NCI-H2196 (cell line): ENCODE results near the gene PLAAT4.
"Not testable (repeated sequence)": the region's sequence is repeated elsewhere in the genome, so short reads cannot be mapped to it uniquely, and the experiment has no call there.

Source experiments
- DNase-seq: peaks from one replicate; lab custom pipeline; 2025; ENCODE audit not compliant: unreplicated experiment; lab: John Stamatoyannopoulos, UW

PLAAT4 gene

DNA sequence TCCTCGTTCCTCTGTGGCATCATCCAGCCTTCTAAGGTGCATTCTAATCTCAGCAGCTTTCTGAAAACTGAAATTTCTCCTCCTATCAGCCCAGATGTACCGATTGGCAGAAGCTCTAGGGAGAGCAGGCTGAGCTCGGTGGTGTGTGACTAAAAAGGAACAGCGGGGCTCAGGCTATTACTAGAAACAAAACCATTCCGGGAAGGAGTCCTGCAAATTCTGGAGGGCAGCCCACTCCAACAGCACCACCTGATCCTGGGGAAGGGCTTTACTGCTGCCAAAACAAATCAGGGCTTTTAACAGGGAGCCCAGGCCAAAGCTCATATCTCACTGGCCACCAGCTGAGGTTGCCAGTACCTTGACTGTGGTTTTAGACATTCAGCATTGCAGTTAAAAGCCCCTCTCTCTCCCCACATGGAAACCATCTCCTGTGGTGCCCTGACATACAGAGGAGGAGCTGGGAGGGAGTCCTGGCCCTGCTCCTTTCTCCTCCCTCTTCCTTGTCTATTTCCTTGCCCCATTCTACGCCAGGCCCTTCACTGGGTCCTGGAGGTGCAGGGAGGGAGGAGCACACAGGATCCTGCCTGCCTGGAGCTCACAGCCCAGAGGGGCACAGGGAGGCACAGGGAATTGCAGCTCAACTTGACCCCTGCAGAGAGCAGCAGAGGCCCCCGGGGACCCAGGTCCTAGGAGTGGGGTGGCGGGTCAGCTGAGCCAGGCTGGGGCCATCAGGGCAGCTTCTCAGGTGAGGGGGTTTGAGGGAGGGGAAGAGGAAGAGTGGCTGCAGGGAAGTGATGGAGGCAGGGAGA, 889 bp downstream of the PLAAT4 start:
- peak; percentile 51 for DNase-seq

DNA sequence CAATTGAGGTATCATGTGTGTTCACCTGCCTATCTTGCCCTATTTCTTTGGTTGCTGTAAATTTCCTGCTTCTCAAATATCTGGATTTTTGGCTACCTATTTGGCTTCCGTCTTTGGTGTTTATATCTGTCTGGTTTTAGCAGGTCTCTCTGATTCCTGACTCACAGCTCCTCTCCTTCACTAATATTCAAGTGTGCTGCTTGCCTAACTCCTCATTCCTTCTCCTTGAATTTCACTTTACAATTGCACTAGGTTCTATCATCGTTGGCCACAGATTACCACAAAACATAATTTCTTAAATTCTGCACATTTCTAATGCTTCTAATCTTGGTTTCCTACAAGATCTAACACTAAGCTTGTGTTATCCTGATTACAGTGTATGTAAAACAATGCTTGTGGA, 5.9 kb downstream of the PLAAT4 start:
- DNase-seq: not testable (repeated sequence)

DNA sequence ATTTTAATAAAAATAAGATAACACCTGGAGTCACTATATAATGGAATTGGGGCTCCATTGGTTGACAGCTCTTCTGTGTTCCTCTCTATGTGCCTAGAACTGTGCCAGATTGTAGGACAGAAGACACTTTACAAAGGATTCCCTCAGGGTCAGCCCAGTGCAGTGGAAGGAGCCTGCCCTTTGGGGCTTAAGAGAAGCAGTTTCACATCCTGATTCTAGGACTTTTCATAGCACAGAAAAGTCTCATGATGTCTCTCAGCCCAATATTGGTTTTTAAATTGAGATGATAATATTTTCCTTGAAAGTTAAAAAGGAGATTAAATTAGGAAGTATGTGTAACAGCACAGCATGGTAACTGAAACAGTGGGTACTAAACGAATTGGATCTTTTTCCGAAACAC, 7.1 kb downstream of the PLAAT4 start:
- DNase-seq: no peak

DNA sequence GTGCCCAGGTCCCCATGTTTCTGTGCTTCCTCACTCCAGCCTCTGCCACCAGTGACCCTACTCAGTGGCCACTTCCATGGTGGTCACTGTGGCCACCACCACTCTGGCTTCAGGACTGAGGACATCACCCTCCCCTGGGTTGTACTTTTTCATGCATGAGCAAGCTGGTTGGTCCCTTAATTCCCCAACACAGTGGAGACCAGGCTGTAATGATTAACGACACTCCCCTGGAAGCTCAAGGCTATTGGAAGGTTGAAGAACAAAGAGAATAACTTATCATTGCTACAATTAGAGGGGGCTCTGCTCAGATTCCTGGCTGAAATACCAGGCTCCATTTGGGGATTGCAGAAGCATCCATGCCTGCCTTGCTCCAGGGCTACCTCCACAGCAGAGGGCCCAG, 10.5 kb downstream of the PLAAT4 start:
- DNase-seq: no peak

DNA sequence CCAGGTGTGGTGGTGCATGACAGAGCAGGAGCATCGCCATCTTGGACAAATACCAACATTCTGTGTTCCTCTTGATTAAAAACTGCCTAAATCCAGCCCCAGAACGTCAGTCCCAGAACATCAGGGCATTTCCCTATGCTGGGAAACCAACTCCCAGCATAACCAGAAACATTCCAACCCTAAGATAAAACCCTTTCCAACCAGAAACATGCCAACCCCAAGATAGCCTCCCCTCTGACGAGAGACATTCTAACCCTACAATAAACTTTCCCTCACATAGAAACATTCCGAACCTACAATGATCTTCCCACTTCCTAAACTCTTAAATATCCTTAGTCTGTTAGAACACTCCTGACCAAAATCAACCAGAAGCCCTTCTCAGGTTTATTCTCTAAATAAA, 11.6 kb downstream of the PLAAT4 start:
- DNase-seq: no peak

DNA sequence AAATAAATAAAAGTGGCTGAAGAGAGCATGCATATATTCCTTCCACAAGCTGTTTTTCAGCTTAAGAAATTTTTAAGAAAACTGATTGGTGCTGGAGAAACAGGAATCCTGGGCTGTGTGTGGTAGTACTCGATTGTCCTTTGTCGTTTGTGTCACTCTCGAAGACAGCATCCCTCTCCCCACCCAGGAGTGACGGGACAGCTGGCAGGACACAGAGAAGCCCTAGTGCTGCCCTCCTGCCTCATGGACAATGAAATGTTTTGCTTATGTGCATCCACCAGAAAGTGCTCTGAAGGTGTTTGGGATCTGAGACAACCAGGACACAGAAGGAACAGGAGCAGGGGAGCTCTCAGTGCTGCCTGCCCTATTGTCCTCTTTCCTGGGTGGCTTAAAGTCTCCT, 12.8 kb downstream of the PLAAT4 start:
- no peak for DNase-seq

DNA sequence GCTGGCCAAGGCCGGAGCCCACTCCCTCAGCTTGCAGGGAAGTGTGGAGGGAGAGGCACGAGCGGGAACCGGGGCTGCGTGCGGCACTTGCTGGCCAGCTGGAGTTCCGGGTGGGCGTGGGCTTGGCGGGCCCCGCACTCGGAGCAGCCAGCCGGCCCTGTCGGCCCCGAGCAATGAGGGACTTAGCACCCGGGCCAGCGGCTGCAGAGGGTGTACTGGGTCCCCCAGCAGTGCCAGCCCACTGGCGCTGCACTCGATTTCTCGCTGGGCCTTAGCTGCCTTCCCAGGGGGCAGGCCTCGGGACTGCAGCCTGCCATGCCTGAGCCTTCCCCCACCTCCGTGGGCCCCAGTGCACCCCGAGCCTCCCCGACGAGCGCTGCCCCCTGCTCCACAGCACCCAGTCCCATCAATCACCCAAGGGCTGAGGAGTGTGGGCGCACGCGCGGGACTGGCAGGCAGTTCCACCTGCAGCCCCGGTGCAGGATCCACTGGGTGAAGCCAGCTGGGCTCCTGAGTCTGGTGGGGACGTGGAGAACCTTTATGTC, 13.6 kb downstream of the PLAAT4 start:
- DNase-seq: not testable (repeated sequence)

DNA sequence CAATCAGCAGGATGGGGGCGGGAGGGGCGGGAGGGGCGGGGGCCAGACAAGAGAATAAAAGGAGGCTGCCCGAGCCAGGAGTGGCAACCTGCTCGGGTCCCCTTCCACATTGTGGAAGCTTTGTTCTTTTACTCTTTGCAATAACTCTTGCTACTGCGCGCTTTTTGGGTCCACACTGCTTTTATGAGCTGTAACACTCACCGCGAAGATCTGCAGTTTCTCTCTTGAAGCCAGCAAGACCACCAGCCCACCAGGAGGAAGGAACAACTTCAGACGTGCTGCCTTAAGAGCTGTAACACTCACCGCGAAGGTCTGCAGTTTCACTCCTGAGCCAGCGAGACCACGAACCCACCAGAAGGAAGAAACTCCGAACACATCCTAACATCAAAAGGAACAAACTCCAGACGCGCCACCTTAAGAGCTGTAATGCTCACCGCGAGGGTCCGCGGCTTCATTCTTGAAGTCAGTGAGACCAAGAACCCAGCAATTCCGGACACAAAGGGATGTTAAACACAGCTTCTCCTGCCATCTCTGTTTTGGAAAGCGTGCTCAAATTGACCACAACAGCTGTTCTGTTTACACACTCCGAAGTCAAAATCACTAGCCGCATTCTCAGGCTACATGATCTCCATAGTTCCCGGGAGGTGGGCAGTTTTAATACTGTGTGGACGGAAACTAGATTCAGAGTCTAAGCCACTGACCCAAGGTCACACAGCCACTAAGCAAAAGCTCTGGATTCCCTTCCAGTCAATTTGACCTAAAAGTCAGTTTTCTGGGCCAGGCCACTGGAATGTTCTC, 14.7 kb downstream of the PLAAT4 start:
- no peak for DNase-seq

DNA sequence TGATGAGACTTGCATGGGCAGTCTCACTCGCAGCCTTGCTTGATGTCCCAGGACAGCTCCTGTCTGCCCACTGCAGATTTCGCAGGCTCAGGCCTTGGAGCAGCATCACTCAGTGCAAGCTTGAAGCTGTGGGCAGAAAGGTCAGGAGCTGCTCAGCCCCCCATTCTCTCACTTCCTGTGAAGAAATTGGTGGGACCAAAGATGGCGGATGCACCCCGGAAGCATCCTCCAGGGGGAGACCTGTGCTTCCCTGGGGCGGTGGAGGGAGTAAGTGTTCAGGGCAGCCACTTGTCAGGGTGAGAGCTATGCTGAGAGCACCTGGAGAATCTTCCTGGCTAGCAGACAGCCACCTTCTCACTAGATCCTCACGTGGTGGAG, 15.3 kb downstream of the PLAAT4 start:
- DNase-seq: no peak

DNA sequence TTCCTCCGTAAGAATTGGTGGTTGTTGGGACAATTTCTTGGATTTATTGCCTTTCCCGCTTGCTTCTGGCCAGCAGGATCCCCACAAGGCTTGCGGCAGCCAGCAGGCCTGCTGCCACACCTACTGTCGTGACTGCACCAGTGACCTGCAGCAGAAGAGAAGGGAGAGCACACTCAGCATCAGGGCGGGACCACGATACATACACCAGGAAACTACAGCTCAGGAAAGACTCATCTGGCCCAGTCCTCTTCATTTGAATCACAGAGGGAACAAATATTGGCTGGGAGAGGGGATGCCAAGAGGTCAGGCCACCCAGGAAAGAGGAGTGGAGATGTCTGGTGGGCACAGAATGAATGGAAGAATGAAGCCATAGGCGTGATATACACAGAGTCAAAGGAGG, 16.3 kb downstream of the PLAAT4 start:
- DNase-seq: no peak

DNA sequence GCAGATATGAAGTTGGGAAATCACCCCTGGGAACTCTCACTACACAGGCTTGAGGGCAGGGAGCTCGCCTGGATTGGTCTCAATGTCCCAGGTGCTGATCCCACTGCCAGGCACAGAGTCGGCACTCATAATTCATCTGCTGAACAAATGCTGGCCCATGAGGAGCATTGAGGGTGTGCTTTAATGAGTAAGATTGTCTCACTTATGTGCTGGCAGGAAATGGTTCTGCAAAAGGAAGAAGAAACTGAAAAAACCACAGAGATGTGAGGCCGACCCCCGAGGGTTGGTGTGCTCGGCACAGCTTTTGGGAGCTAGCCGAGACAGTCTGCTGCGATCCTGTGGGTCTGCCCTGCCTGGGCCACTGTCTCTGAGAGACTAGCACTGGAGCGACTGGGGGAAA, 17.2 kb downstream of the PLAAT4 start:
- DNase-seq: no peak

DNA sequence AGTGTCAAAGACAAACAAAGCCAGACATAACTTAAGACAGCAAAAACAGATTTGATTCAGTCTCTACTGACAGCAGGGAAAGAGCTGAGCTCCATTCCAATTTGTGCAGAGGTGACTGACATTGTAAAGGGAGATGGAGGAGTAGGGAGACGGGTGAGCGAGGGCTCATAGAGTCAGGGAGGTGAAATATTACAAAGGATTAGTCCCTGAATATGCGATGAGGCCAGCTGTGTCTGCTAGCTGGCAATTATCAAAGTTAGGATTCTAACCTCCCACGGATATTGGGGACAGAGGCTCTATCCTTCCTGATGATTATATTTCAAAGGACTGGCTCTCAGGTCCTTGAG, 18.2 kb downstream of the PLAAT4 start:
- no peak for DNase-seq

DNA sequence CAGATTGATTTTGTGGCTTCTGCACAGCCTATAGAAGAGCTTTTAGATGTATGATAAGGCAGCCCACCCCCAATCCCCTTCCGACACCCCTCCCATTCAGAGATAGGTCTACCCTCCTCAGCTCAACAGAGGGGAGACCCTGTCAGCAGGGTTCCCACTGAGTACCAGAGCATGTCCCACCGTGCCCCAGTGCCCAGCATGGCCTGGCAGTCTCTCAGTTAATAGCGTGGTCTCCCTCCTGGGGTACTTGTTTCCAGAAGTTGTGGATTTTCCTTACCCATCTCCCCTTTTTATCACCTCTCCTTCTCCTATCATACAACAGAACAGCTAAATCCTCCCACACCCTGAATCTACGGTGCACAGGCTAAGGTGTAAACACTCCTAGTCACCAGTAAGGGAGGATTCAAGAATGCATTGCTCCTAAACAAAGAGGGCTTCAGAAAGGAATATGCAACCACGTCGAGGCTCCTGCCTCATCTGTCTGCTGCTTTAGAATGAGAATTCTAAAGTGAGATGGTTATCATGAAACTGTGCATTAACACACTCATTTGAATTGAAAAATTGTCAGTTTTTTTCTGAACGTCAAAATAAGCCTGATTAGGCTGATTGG, 19.9 kb downstream of the PLAAT4 start:
- no peak for DNase-seq

DNA sequence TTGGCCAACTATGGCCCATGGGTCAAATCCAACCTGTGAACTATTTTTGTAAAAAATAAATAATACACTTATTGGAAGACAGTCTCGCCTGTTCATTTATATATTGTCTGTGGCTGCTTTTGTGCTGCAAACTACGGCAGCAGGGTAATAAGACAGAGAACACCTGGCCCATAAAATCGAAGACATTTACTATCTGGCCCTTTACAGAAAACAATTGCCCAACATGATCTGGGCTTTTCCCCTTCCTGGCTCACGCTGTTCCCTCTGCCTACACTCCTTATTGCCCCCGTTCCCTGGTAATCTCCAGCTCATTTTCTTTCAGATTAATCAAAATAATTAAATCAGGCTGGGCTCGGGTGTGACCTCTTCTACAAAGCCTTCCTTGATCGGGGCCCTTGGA, 21.0 kb downstream of the PLAAT4 start:
- no peak for DNase-seq

DNA sequence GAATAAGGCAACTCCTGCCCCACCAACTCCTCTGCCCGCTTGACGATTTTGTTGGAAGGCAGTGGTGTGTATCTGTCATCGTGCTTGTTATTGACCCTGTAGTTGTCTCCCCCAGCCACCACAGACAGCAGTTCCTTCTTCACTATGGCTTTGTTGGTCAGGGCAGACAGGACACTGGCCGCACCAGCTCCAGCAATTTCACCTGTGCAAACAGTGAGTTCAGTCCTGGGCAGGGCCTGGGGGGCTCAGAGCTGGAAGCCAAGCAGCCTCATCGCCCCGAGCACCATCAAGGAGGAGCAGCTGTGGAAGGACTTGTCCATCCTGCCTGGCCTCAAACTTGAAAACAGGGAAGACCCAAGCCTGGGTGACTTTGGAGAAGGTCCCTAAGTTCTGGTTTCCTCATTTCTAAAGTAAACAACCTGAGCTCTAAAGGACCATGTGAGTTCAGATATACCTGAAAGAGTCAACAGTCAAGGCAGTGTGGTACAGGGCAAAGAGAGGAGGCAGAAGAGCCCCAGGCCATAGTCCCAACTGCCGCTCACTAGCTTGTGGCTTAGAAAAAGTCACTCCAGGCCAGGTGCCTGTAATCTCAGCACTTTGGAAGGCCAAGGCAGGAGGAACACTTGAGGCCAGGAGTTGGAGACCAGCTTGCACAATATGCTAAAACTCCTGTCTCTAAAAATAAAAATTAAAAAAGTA, 22.0 kb downstream of the PLAAT4 start:
- DNase-seq: no peak

DNA sequence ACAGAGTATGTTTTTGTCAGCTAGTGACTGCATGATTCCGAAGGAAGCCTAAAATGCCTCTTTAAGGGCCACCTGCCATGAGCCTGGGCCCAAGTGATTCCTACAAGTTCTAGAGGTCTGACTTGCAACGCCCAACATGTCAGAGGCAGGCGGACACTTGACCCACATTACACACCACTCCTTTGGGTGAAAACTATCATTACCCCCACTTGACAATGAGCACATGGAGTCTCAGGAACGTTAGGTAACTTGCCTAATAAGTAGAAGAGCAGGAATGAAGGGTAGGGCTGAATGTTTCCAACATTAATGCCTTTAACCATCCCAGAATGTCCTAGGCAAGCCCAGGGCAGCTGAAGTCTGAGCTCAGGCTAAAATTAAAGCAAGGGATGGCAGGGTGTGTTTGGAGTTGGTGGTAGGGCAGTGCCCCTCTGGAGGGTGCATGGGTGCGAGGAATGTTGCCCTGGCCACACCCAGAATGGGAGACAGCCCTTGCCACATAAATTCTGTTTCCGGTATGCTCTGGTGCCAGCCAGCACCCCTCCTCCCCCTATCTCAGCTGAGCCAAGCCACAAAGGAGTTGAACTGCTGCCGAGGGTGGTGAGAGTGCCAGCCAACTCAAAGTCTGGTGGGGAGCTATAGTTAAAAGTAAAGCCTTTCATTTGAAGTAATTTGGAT, 24.0 kb downstream of the PLAAT4 start:
- no peak for DNase-seq

DNA sequence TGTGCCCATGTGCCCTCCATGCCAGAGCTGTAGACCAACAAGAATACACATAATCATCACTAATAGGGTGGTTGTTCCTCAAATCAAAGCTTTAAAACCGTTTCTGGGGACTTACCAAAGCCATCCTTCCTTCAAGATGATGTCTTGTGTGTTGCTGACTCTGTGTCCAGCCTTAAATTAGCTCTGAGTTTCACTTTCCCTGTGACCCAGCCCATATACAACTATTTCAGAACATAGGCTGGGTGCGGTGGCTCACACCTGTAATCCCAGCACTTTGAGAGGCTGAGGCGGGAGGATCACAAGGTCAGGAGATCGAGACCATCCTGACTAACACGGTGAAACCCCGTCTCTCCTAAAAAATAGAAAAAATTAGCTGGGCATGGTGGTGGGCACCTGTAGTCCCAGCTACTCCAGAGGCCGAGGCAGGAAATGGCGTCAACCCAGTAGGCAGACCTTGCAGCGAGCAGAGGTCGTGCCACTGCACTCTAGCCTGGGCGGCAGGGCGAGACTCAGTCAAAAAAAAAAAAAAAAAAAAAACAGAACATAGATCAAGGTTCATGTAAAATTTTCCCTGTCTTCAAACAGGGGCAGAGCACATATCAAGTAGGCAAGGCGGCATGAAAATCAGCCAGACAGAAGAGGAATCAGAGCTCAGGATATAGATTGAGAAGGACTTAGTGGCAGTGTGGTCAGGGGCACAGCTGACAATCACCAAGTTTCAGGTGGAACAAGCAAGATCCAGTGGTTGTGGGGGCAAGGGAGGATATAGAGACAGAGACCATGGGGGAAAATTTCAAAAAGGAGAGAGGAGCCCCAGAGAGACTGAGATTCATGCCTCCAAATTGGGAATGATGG, 26.8 kb downstream of the PLAAT4 start, which contains the start of gene PLAAT2:
Gene PLAAT2, minus strand, starts transcription at position 179 of the 855 bp plus-strand sequence. Its CDS starts 55 bp downstream, at position 124.
- no peak for DNase-seq

DNA sequence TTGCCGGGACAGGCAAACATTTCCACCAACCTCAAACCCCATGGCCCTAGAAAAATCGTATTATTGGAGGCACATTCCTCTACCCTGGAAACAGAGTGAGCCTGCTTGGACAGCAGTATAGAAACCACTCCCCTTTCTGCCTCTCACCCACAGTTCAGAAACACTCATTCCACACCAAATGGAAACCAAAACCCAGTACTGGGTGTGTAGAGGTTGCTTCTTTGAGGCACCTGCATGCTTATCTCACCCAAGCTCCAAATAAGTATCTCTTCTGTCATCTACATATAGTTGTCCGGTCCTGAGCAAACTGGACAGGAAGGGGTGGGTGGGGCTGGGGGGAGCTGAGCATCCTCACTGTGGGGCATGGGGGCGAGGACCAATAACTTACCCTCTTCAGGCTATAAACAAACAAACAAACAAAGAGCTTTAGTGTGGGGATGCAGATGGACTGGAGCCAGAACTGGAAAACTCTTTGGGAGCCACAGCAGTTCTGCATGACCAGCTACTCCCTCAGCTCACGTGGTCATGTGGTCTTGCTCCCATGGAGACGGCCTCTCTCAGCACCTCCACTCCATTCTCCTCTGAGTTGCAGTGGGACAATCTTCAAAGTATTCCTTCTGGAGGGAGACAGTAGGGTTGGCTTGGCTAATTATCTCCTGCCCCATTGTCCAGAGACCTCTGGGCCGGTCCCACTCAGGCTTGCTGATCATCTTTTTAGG, 27.6 kb downstream of the PLAAT4 start:
- DNase-seq: no peak

DNA sequence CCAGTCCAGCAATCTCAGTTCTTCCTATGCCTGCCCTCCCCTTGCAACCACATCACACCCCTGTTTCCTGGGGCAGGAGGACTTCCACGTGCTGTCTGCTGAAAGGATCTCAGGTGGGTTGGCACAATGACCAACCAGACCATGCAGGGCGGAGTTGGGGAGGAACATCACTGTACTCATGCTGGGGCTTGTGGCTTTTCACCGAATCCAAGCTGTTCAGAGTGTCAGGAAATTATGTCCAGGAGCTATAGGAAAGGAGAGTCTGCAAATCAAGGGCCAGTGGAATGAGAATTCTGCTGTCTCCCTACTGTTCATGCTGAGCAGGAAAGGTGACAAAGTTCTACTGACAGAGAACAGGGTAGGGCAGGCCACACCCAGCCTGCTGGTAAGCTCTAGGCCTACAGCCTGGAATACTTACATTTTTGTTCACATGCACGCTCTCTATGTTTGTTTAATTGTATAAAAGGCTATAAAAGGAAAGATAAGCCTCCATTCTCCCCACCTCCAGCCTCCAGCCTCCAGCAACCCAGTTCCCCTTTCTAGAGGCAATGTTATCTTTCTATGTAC, 28.3 kb downstream of the PLAAT4 start:
- no peak for DNase-seq
